ENCODE results near the gene HMMR. TPM values are rescaled to one million over a fixed set of nuclear protein-coding genes. Genes with fewer than 3 reads are reported as not detected.
A peak's percentile ranks its signal among the peaks of the same experiment; 100 is the strongest.
"Not testable (repeated sequence)": the region's sequence is repeated elsewhere in the genome, so short reads cannot be mapped to it uniquely, and the experiment has no call there.

HMMR gene
- total RNA-seq, 1 experiment from 2014 or later: 92.5 TPM

DNA sequence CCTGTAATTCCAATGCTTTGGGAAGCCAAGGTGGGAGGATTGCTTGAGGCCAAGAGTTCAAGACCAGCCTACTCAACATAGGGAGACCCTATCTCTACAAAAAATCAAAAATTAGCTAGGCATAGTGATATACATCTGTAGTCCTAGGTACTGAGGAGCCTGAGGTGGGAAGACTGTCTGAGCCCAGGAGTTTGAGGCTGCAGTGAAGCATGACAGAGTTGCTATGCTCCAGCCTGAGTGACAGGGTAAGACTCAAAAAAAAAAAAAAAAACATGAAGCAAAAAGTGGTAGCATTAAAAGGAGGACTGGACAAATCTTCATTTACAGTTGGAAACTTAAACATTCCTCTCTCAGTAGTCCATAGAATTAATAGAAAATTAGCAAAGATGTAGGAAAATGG is 13.2 kb upstream of the HMMR start:
- no peak for DNase-seq
- Histone ChIP-seq H3K27me3 (no peaks in the 10 kb centered on the region), H3K4me1 (no peaks in the 10 kb centered on the region), H3K4me3 (no peak overlapping the region), H3K27ac (no peak overlapping the region), H3K9me3 (replicated peaks) (no peaks in the 10 kb centered on the region), H3K36me3 (peaks cover 69% of the 10 kb centered on the region)

DNA sequence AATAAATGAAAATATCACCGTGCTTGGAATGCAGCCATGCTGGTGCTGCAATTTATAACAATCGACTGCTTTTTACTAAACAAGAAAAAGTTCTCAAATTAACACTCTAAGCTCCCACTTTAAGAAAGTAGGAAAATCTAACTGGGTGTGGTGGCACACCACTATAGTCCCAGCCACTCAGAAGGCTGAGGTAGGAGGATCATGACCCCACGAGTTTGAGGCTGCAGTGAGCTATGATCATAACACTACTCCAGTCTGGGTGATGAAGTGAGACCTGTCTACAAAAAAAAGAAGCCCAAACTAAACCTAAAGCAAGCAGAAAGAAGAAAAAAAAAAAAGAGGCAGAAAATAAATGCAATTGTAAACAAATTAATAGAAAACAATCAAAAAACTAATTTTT is 12.6 kb upstream of the HMMR start:
- H3K4me1 ChIP-seq: no peaks in the 10 kb centered on the region
- no peak overlapping the region for H3K27ac ChIP-seq
- no peak overlapping the region for H3K4me3 ChIP-seq
- H3K36me3 ChIP-seq: peaks cover 62% of the 10 kb centered on the region
- H3K27me3 ChIP-seq: no peaks in the 10 kb centered on the region
- H3K9me3 ChIP-seq (replicated peaks): no peaks in the 10 kb centered on the region
- no peak for DNase-seq

DNA sequence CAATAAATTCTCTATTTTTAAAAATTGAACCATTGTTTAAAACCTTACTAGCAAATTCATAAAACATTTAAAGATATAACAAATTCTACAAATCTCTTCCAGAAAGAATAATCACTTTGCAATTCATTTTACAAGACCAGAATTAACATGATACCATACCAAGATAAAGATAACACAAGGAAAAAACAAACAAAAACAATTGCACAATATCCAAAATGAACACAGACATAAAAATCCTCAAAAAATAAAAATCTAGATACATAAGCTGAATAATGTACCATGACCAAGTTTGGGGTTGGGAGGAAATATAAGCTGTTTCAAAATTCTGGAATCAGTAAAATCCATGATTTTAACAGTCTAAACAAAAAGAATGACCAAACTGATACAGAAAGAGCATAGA is 11.9 kb upstream of the HMMR start:
- peaks cover 59% of the 10 kb centered on the region for H3K36me3 ChIP-seq

DNA sequence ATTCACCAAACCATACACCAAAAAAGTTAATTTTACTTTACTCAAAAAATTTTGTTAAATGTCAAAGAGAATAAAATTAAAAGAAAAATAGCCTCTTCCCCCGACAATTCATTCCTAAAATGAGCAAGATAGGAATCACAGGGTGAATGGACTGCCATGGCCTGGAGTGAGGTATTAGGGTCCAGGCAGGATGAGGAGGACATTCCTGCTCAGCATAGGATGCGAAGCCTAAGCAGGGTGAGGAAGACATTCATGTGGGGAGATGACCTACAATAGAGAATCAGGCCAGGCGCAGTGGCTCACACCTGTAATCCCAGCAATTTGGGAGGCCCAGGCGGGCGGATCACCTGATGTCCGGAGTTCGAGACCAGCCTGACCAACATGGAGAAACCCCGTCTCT is 8.9 kb upstream of the HMMR start:
- H3K4me1 ChIP-seq: no peaks in the 10 kb centered on the region
- H3K36me3 ChIP-seq: peaks cover 50% of the 10 kb centered on the region
- no peak for DNase-seq
- no peak overlapping the region for H3K4me3 ChIP-seq
- H3K27me3 ChIP-seq: no peaks in the 10 kb centered on the region
- no peak overlapping the region for H3K27ac ChIP-seq
- no peaks in the 10 kb centered on the region for H3K9me3 ChIP-seq (replicated peaks)

More for the DNA sequence above, 11.9 kb upstream of the HMMR start:
- H3K4me3 ChIP-seq: no peak overlapping the region
- no peak overlapping the region for H3K27ac ChIP-seq
- no peaks in the 10 kb centered on the region for H3K9me3 ChIP-seq (replicated peaks)
- no peaks in the 10 kb centered on the region for H3K27me3 ChIP-seq
- H3K4me1 ChIP-seq: no peaks in the 10 kb centered on the region
- DNase-seq: no peak

DNA sequence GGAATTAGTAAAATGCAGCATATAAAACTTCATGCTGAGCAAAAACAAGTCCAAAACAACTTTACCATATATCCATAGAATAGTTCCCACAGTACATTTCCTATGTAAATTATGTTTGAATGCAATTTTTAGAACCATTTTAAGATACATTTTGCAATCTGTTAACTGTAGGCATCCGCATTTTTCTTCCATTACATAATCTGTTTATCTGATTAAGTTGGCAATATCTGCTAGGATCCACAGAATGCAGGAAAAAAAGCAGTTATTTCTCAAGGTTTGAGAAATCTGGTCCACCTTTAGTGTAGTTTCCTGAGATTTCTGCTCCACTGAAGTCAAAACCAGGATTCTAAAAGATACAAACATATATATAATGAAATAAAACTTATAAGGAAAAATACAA is 6.7 kb upstream of the HMMR start:
- no peak overlapping the region for H3K4me3 ChIP-seq
- no peaks in the 10 kb centered on the region for H3K4me1 ChIP-seq
- no peak for DNase-seq
- peaks cover 30% of the 10 kb centered on the region for H3K36me3 ChIP-seq
- no peaks in the 10 kb centered on the region for H3K9me3 ChIP-seq (replicated peaks)
- no peaks in the 10 kb centered on the region for H3K27me3 ChIP-seq
- no peak overlapping the region for H3K27ac ChIP-seq

DNA sequence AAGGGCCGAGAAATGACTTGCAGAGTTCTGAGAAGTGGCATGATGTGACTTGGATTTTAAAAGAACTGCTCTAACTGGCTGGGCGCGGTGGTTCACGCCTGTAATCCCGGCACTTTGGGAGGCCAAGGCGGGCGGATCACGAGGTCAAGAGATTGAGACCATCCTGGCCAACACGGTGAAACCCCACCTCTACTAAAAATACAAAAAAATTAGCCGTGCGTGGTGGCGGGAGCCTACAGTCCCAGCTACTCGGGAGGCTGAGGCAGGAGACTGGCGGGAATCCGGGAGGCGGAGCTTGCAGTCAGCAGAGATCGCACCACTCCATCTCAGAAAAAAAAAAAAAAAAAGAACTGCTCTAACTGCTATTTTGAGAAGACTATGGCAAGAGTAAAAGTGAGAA is 5.0 kb upstream of the HMMR start:
- H3K27ac ChIP-seq; H3K4me3 ChIP-seq; H3K4me1 ChIP-seq; DNase-seq; H3K27me3 ChIP-seq; H3K9me3 ChIP-seq (replicated peaks): not testable (repeated sequence)
- peaks cover 19% of the 10 kb centered on the region for H3K36me3 ChIP-seq

DNA sequence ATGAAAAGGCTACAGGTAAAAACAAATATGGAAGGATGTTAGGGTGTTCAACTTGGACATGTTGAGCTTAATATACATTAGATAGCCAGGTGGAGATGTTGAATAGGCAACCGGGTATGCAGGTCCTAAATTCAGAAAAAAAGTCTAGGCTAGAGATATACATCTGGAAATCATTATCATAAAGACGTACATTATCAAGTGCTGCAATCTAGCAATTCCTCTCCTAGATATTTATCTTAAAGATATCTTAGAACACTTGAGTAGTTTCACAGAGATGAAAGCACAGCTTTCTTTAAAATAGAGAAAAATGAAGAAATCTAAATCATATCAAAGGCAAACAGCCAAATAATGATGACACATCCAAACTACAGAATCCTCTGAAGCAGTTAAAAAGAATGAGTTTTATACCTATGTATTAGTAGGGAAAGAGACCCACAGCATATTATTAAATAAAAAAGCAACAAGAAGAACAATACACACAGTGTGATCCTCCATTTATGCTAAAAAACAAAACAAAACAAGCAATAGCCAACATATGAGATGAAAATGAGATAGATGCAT is 4.3 kb upstream of the HMMR start:
- Histone ChIP-seq H3K36me3 (peaks cover 15% of the 10 kb centered on the region), H3K4me1 (no peaks in the 10 kb centered on the region), H3K27ac (no peak overlapping the region), H3K4me3 (no peak overlapping the region), H3K9me3 (replicated peaks) (no peaks in the 10 kb centered on the region), H3K27me3 (no peaks in the 10 kb centered on the region)
- DNase-seq: no peak

DNA sequence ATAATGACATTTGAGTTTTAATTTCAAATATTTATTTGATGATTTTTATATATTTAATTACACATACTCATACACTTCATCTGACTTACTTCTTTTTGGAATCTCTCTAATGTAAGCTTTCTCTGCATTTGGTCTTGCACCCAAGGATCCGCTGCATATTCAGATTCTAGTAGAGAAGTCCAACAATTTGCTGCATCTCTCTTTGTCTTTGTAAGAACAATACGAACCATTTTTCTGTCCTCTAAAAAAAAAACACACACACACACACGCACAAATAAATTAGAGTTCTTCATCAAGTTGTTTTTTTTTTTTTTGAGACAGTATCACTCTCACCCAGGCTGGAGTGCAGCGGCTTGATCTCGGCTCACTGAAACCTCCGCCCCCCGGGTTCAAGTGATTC is 3.6 kb upstream of the HMMR start:
- no peak for DNase-seq
- Histone ChIP-seq H3K4me3 (no peak overlapping the region), H3K9me3 (replicated peaks) (no peaks in the 10 kb centered on the region), H3K36me3 (peaks cover 13% of the 10 kb centered on the region), H3K4me1 (no peaks in the 10 kb centered on the region), H3K27ac (no peak overlapping the region), H3K27me3 (no peaks in the 10 kb centered on the region)

DNA sequence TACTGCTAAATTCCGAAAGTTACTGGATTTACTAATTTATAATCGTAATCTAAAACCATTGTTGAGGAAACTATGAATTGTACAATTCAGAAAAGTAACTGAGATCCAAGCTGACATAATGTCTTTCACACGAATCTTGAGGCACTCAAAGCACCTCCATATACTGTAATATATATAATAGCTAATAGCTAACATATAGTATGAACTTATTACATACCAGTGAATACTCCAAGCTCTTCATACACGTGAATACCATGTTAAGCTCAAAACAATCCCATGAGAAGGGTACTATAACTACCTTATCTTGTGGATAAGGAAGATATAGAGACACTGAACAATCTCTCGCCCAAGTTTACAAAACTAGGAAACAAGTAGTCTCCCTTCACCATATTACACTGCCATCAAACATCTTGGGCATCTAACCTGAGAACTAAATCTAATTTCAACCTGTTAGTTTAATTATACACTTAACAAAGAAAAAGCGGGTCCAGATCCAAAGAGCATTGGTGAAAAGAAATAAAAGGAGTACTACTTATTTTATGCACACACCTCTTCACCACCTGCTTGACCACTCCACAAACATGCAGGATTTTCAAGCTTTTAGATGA is 1.6 kb upstream of the HMMR start:
- H3K27me3 ChIP-seq: no peaks in the 10 kb centered on the region
- H3K36me3 ChIP-seq: peaks cover 8% of the 10 kb centered on the region
- DNase-seq: peak in 1 of 2 experiments; percentile 7
- no peaks in the 10 kb centered on the region for H3K9me3 ChIP-seq (replicated peaks)
- peak overlapping the region; percentile 80 for H3K4me3 ChIP-seq
- no peaks in the 10 kb centered on the region for H3K4me1 ChIP-seq
- H3K27ac ChIP-seq: peak overlapping the region; percentile 99; the same call in 1 of the 2 replicates

DNA sequence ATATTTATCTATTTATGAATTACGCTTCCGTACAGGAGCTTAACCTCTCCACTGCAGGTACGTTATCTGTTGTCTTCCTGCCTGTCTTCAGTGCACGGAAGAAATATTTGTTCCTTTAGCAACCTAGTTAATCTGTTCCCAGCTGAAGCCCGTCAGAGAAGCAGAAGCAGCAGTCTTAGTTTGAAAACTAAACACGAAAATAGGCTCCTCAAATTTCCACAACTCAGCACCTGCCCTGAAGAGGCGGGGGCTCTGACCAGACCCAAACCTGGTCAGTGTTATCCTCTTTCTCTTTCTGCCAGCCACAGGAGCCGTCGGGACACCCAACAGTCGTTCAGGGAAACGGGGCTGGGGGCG is 992 bp upstream of the HMMR start:
- Histone ChIP-seq H3K36me3 (peaks cover 6% of the 10 kb centered on the region), H3K27ac (peak overlapping the region; percentile 99), H3K27me3 (no peaks in the 10 kb centered on the region), H3K9me3 (replicated peaks) (no peaks in the 10 kb centered on the region), H3K4me3 (peak overlapping the region; percentile 80), H3K4me1 (no peaks in the 10 kb centered on the region)
- no peak for DNase-seq

DNA sequence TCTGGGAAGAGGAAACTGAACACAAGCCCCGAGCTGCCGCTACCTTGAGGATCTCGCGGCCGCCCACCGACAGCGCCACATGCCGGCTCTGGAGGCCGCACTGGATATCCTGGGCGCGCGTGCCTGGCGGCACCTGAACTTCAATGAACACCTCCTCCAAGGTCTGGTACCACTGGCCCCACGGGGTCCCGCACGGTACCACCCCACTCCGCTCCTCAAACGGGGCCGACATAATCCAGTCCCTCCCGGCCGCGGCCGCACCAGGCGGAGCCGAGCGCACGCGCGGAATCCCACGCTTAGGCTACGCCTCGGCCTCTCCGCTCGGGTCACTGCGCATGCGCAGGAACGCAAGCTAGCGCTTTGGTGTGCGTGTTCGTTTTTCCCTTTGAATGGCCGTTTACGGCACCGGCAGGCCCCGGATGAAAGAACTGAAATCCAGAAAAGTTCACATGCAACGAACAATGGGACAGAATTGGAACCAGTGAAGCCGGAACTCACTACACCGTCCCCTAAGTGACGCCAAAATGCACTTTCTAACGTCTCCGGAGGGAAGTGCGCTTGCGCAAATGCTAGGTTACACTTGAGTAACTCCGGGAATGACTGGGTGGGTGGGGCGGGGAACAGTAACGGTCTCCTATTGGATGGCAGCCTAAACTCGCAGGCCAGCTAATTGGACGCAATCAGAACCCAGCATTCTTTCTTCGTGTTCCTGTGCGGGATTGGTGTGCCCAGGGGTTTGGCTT is 442 bp upstream of the HMMR start, which contains the start of gene NUDCD2:
NUDCD2 (minus strand) TSS at position 284 of the 743 bp plus-strand sequence; CDS start at position 232, 52 bp downstream.
- Histone ChIP-seq H3K9me3 (replicated peaks) (no peaks in the 10 kb centered on the region), H3K27me3 (no peaks in the 10 kb centered on the region), H3K4me3 (peak within 1 kb of the TSS; percentile 80), H3K4me1 (no peaks in the 10 kb centered on the region), H3K27ac (peak within 1 kb of the TSS; percentile 99), H3K36me3 (peaks cover 2% of the 10 kb centered on the region)
- DNase-seq: peak; percentile 96 to 98

DNA sequence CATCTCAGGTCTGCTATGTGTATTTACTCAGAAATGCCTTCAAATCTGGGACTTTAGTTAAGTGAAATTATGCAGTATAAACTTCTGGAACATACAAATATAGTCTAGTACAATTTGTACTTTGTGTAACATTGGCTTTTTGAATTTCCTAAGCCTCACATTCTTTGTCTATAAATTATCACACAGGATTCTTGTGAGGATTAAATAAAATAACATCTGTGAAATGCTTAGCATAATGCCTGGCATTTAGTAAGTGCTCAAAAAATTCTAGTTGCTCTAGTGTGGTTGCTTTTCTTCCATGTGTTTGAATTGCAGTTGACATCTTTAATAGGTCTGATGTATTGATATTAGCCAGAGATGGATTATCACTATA is 2.6 kb downstream of the HMMR start:
- H3K36me3 ChIP-seq: peaks cover 14% of the 10 kb centered on the region
- no peak overlapping the region for H3K4me3 ChIP-seq
- no peaks in the 10 kb centered on the region for H3K27me3 ChIP-seq
- H3K9me3 ChIP-seq (replicated peaks): no peaks in the 10 kb centered on the region
- H3K27ac ChIP-seq: no peak overlapping the region
- DNase-seq: no peak
- no peaks in the 10 kb centered on the region for H3K4me1 ChIP-seq

DNA sequence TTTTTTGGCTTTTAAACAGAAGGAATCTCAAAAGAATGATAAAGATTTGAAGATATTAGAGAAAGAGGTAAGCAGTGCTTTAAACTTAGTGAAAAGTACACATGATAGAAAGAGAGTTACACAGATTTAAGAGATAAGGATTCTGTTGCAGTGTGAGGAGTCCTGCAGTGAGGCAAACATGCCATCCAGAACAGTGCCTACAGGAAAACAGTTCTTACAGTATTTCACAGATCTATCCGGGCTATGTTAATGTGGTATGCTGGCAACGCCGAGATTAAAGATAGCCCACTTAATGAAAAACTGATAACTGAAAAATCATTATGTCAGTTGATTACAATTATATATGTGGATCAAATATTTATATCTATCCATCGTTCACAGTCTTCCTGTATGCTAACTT is 7.2 kb downstream of the HMMR start:
- peaks cover 51% of the 10 kb centered on the region for H3K36me3 ChIP-seq
- H3K4me3 ChIP-seq: no peak overlapping the region
- H3K9me3 ChIP-seq (replicated peaks): no peaks in the 10 kb centered on the region
- DNase-seq: no peak
- no peaks in the 10 kb centered on the region for H3K4me1 ChIP-seq
- H3K27me3 ChIP-seq: no peaks in the 10 kb centered on the region
- H3K27ac ChIP-seq: no peak overlapping the region

DNA sequence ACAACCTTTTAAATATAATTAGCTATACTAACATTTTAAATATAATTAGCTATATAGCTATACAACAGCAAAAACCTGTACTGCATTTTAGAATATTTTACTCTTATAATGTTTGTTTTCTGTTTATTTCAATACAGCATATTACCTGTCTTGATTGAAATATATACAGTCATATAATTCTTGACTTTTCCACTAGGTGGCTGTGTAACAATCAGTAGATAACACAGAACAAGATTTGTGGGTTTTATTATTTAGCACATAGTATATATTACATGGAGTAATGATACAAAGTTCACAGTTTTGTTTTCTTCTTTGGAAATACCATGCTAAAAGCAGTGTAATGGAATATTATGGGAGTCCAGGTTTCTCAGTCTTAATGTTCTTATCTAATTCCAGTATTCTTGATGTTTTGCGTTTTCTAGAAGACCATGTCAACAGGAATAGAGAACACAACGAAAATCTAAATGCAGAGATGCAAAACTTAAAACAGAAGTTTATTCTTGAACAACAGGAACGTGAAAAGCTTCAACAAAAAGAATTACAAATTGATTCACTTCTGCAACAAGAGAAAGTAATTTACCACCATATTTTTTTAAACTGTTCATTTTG is 13.3 kb downstream of the HMMR start:
- H3K9me3 ChIP-seq (replicated peaks): no peaks in the 10 kb centered on the region
- H3K4me3 ChIP-seq: no peak overlapping the region
- H3K36me3 ChIP-seq: peaks cover 73% of the 10 kb centered on the region
- H3K27ac ChIP-seq: no peak overlapping the region
- H3K27me3 ChIP-seq: no peaks in the 10 kb centered on the region
- H3K4me1 ChIP-seq: no peaks in the 10 kb centered on the region
- DNase-seq: no peak

DNA sequence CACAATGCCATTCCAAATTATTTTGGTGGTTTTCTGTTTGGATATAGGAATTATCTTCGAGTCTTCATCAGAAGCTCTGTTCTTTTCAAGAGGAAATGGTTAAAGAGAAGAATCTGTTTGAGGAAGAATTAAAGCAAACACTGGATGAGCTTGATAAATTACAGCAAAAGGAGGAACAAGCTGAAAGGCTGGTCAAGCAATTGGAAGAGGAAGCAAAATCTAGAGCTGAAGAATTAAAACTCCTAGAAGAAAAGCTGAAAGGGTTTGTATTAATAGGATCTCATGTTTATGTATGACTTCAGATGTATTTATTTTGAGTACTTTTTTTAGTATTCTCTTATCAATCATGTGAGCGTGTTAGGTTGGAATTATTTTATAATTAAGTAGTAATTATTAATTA is 15.0 kb downstream of the HMMR start:
- Histone ChIP-seq H3K4me3 (no peak overlapping the region), H3K9me3 (replicated peaks) (no peaks in the 10 kb centered on the region), H3K4me1 (no peaks in the 10 kb centered on the region), H3K36me3 (peaks cover 73% of the 10 kb centered on the region), H3K27me3 (no peaks in the 10 kb centered on the region), H3K27ac (no peak overlapping the region)
- no peak for DNase-seq

Measured in SJCRH30 (cell line).